GM03348 (cell line): ENCODE measurements around the gene SERPINB2.
A peak's percentile ranks its signal among the peaks of the same experiment; 100 is the strongest.
"Not testable (repeated sequence)": the region's sequence is repeated elsewhere in the genome, so short reads cannot be mapped to it uniquely, and the experiment has no call there.

Experiments
- DNase-seq: peaks from one replicate; pipeline ENCODE4 v3.0.0; 2012; ENCODE audit warnings: low spot score

SERPINB2 gene

DNA sequence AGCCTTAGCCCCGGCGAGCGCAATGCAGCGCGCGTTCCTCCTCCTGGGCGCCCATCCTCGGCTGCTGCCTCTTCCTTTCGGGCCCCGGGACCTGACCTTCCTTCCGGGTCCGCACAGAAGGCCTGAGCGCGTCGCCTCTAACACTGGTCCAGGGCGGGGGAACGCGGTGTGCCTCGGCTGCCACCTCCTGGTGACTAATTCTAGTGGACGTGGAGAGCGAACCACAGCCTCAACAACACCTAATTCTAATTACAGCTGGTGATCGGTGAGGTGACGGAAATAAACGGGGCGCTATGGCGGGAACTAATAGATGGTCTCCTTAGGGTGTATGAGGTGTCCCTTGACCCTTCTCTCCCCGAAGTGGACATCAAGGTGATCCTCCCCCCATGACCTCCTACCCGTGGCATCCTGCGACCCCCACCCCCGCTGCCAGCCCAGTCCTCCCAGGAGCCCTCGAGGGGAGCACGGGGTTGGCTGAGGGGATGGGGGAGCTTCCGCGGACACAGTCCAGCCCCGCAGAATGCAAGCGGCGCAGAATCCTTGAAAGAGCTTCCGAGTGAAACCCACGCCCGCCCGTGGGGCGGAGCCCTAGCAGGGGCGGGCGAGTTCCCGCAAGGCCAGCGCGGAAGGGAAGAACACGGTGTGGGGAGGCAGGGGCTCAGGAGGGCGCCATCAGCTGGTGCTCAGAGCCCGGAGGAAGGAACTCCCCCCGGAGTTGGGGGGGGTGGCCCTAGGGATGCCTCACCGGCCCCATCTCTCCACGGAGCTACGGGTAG is 48.8 kb downstream of the SERPINB2 start:
- peak; percentile 92 for DNase-seq

- no peak for DNase-seq
These were observed 49.5 kb downstream of the SERPINB2 start for GRCh38 chr18:63936932-63937393.

DNA sequence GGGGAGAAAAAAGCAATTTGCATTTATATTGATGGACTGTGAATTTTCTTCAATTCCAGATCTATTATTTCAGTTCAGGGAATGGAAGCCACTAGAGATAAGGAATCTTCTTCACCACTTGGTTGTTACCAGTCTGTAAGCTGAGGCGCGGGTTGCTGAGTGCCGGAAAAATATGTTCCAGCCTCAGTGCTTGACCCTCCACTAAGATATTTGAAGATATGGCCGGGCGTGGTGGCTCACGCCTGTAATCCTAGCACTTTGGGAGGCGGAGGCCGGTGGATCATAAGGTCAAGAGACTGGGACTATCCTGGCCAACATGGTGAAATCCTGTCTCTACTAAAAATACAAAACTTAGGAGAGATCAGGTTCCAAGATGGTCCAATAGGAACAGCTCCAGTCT is 52.5 kb downstream of the SERPINB2 start:
- DNase-seq = no peak

GRCh38 chr18:63940543-63941050 is 53.1 kb downstream of the SERPINB2 start:
- DNase-seq = not testable (repeated sequence)

DNA sequence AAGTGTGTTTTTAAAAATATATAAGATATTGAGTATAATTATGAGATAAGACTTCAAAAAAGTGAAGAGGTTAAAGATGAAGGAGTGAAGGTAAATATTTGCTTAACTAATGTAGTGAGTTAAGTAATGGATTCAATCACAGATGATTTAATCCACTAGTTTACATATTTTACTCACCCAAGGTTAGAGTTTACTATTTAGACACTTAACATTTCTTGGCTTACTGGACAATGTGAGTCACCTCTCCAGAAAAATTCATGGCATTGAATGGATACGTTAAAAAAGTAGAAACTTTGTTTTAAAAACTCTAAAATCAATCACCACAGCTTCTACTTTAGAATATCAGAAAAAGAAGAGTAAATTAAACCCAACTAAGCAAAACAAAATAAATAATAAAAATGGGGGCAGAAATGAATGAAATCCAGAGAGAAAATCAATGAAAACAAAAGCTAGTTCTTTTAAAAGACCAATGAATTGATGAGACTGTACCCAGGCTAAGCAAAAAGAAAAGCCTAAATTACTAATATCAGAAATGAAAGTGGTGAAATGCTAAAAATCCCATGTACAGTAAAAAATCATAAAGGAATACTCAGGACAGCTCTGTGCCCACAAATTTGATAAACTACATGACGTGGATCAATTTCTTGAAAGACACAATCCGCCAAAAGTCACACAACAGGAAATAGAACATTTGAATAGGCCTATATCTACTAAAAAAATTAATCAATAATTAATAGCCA is 59.7 kb downstream of the SERPINB2 start:
- no peak for DNase-seq

- DNase-seq = peak; percentile 62
These were observed 61.7 kb downstream of the SERPINB2 start, which contains the start of gene HMSD for GRCh38 chr18:63949068-63949737. Gene HMSD, plus strand, starts transcription at chr18:63949301. Its CDS starts 4,155 bp downstream, at chr18:63953456.

DNA sequence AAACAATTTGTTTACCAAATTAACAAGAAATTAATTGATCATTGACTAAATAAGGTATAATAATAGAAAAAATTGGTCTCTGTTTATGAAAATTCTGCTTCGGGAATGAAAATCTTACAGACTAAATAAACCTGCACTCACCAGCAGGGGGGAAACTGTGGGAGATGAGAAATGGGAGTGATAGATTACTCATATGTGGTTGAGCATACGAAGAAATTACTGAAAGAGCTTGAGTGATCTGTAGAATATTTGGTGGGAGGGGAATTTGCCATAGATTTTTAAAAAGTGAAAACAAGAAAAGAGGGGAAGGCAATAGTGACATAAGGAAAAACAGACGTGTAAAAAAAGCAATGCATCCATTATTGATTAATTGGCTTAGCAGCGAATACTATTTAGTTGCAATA is 63.8 kb downstream of the SERPINB2 start:
- peak; percentile 42 for DNase-seq
